H9 (cell line): Measurements from ENCODE around the gene HPCAL1. TPM values are rescaled to one million over a fixed set of nuclear protein-coding genes. Genes with fewer than 3 reads are reported as not detected.

Experiments
- DNase-seq: peaks from one replicate; pipeline ENCODE4 v3.0.0-alpha.2; 2017
- H2AFZ ChIP-seq: one replicate; pipeline ENCODE4 v1.6.1; 2013; ENCODE audit warnings: mild to moderate bottlenecking, low read length, control low read depth, moderate library complexity
- H2AK5ac ChIP-seq: 2 replicates; pipeline ENCODE4 v1.6.1; 2013; ENCODE audit warnings: low read length, control low read depth, mixed read lengths; ENCODE audit not compliant: insufficient read length
- H2BK120ac ChIP-seq: one replicate; pipeline ENCODE4 v1.6.1; 2013; ENCODE audit warnings: low read depth, mild to moderate bottlenecking, low read length, control low read depth, inconsistent platforms; ENCODE audit not compliant: poor library complexity, severe bottlenecking
- H2BK12ac ChIP-seq: 2 replicates; pipeline ENCODE4 v1.6.1; 2013; ENCODE audit warnings: low read length, control low read depth, mixed read lengths, low read depth; ENCODE audit not compliant: insufficient read length
- H2BK15ac ChIP-seq: 2 replicates; pipeline ENCODE4 v1.6.1; 2013; ENCODE audit warnings: low read depth, low read length, control low read depth
- H2BK20ac ChIP-seq: one replicate; pipeline ENCODE4 v1.6.1; 2013; ENCODE audit warnings: low read depth, mild to moderate bottlenecking, low read length, control low read depth, inconsistent platforms; ENCODE audit not compliant: poor library complexity, severe bottlenecking
- H2BK5ac ChIP-seq: 2 replicates; pipeline ENCODE4 v1.6.1; 2013; ENCODE audit warnings: low read length, control low read depth, mixed read lengths; ENCODE audit not compliant: insufficient read length
- H3K14ac ChIP-seq: 2 replicates; pipeline ENCODE4 v1.6.1; 2013; ENCODE audit warnings: low read length, control low read depth; ENCODE audit not compliant: insufficient read depth
- H3K18ac ChIP-seq: 2 replicates; pipeline ENCODE4 v1.6.1; 2013; ENCODE audit warnings: low read depth, mild to moderate bottlenecking, mixed read lengths, low read length, control low read depth; ENCODE audit not compliant: insufficient read length
- H3K23ac ChIP-seq: 2 replicates; pipeline ENCODE4 v1.6.1; 2013; ENCODE audit warnings: low read length, control low read depth, mixed read lengths, low read depth; ENCODE audit not compliant: insufficient read length
- H3K23me2 ChIP-seq: 2 replicates; pipeline ENCODE4 v1.6.1; 2013; ENCODE audit warnings: low read depth, mild to moderate bottlenecking, mixed read lengths, low read length, control low read depth; ENCODE audit not compliant: insufficient read length, poor library complexity, severe bottlenecking
- H3K27ac ChIP-seq: 2 replicates; pipeline ENCODE4 v1.5.1; 2013; ENCODE audit warnings: low read length, control low read depth, mixed read lengths, low read depth; ENCODE audit not compliant: insufficient read length
- H3K27me3 ChIP-seq: 2 replicates; pipeline ENCODE4 v1.6.1; 2013; ENCODE audit warnings: low read length, control low read depth, inconsistent platforms; ENCODE audit not compliant: insufficient read depth
- H3K4ac ChIP-seq: 2 replicates; pipeline ENCODE4 v1.6.1; 2013; ENCODE audit warnings: low read depth, mild to moderate bottlenecking, control low read depth, inconsistent platforms, low read length, moderate library complexity
- H3K4me1 ChIP-seq: 2 replicates; pipeline ENCODE4 v1.6.1; 2013; ENCODE audit warnings: low read length, control low read depth, inconsistent platforms; ENCODE audit not compliant: insufficient read depth
- H3K4me2 ChIP-seq: 2 replicates; pipeline ENCODE4 v1.6.1; 2013; ENCODE audit warnings: low read length, control low read depth, mixed read lengths; ENCODE audit not compliant: insufficient read length, insufficient read depth
- H3K56ac ChIP-seq: 2 replicates; pipeline ENCODE4 v1.6.1; 2013; ENCODE audit warnings: low read depth, mild to moderate bottlenecking, mixed read lengths, low read length, control low read depth; ENCODE audit not compliant: insufficient read length
- H3K79me1 ChIP-seq: 2 replicates; pipeline ENCODE4 v1.6.1; 2013; ENCODE audit warnings: low read depth, mild to moderate bottlenecking, moderate library complexity, low read length, control low read depth, inconsistent platforms; ENCODE audit not compliant: insufficient read depth, poor library complexity, severe bottlenecking
- H3K79me2 ChIP-seq: 2 replicates; pipeline ENCODE4 v1.6.1; 2013; ENCODE audit warnings: low read length, control low read depth, inconsistent platforms; ENCODE audit not compliant: insufficient read depth
- H3K9ac ChIP-seq: 2 replicates; pipeline ENCODE4 v1.6.1; 2013; ENCODE audit warnings: low read length, control low read depth, mixed read lengths; ENCODE audit not compliant: insufficient read length; ENCODE audit errors: extremely low read depth
- H3K9me3 ChIP-seq: one replicate; pipeline ENCODE4 v1.6.1; 2013; ENCODE audit warnings: low read depth, low read length, inconsistent platforms; ENCODE audit not compliant: control insufficient read depth
- H3T11ph ChIP-seq: one replicate; pipeline ENCODE4 v1.6.1; 2013; ENCODE audit warnings: mild to moderate bottlenecking, low read length, control low read depth, inconsistent platforms
- H4K20me1 ChIP-seq: one replicate; pipeline ENCODE4 v1.6.1; 2013; ENCODE audit not compliant: control insufficient read depth, insufficient read length, insufficient read depth
- H4K5ac ChIP-seq: 2 replicates; pipeline ENCODE4 v1.6.1; 2013; ENCODE audit warnings: low read depth, mild to moderate bottlenecking, mixed read lengths, low read length, control low read depth; ENCODE audit not compliant: insufficient read length
- H4K8ac ChIP-seq: replicated peaks from 2 replicates; pipeline ENCODE4 v1.6.1; 2013; ENCODE audit warnings: low read length, control low read depth, mixed read lengths, low read depth; ENCODE audit not compliant: insufficient read length
- H4K91ac ChIP-seq: 2 replicates; pipeline ENCODE4 v1.6.1; 2013; ENCODE audit warnings: low read depth, mild to moderate bottlenecking, moderate library complexity, mixed read lengths, low read length, control low read depth; ENCODE audit not compliant: insufficient read length
- H3K27ac Mint-ChIP-seq, 3 experiments: 2 replicates in 2 of 3; 3 replicates in 1 of 3; pipeline ENCODE4 v1.8.0; 2020 to 2021; ENCODE audit warnings: mixed read lengths in 3 of 3, mild to moderate bottlenecking in 1 of 3, moderate library complexity in 1 of 3
- H3K27me3 Mint-ChIP-seq: 2 replicates; pipeline ENCODE4 v1.8.0; 2021; ENCODE audit warnings: low read depth, mild to moderate bottlenecking, moderate library complexity, mixed read lengths
- H3K36me3 Mint-ChIP-seq, 3 experiments: 2 replicates in 2 of 3; 3 replicates in 1 of 3; pipeline ENCODE4 v1.8.0; 2020 to 2021; ENCODE audit warnings: low read depth in 3 of 3, mixed read lengths in 3 of 3; ENCODE audit not compliant: insufficient read depth in 1 of 3
- H3K4me1 Mint-ChIP-seq, 2 experiments: 2 replicates each; pipeline ENCODE4 v1.8.0; 2020; ENCODE audit warnings: mixed read lengths in 2 of 2
- H3K4me3 Mint-ChIP-seq, 2 experiments: 2 replicates in 1 of 2; 3 replicates in 1 of 2; pipeline ENCODE4 v1.8.0; 2020 to 2021; ENCODE audit warnings: mild to moderate bottlenecking in 2 of 2, mixed read lengths in 2 of 2, moderate library complexity in 1 of 2
- H3K9me3 Mint-ChIP-seq, 2 experiments: 2 replicates in 1 of 2; 3 replicates in 1 of 2; pipeline ENCODE4 v1.8.0; 2020; ENCODE audit warnings: mild to moderate bottlenecking in 2 of 2, mixed read lengths in 2 of 2, moderate library complexity in 1 of 2
- WGBS: extraction: QIAGEN DNeasy Blood & Tissue Kit; methylation state at CpG from one replicate; pipeline ENCODE4 v1.1.7; 2013; ENCODE audit warnings: missing lambda C conversion rate, low lambda C conversion rate, mixed read lengths; ENCODE audit not compliant: insufficient read length; ENCODE audit errors: extremely low coverage; 5-methylcytosine and 5-hydroxymethylcytosine counted together
- total RNA-seq: library from RNA; stranded (reverse); gene quantifications from 2 replicates; pipeline ENCODE4 v1.2.1, GENCODE V29; 2021
- TF ChIP-seq, protein P1 (sequence below): fragments of 200-600 bp; sonication (generic); conservative IDR thresholded peaks from 3 replicates; pipeline ENCODE4 v1.8.0; 2021; ENCODE audit warnings: antibody characterized with exemption, mild to moderate bottlenecking

Gene HPCAL1
- total RNA-seq, 1 experiment from 2014 or later: 4.7 TPM

DNA sequence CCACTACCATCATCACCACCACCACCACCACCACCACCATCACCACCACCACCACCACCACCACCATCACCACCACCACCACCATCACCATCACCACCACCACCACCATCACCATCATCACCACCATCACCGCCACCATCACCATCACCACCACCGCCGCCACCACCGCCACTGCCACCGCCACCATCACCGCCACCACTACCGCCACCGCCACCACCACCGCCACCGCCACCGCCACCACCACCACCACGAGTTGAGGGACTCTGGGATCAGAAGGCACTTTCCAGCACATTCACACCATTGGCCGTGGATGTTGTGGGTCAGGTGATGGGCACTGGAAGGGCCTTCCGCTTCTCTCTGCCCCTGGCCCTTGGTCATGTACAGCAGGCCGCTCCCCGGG lies 96.7 kb downstream of the HPCAL1 start:
- Histone ChIP-seq H3T11ph (no peak overlapping the region), H3K79me2 (no peaks in the 10 kb centered on the region), H3K23ac (no peak overlapping the region), H3K4me1 (no peaks in the 10 kb centered on the region), H2AFZ (no peak overlapping the region), H3K4ac (no peak overlapping the region), H4K8ac (no peak overlapping the region), H3K18ac (no peak overlapping the region), H2BK120ac (no peak overlapping the region), H2BK5ac (no peak overlapping the region), H3K79me1 (no peaks in the 10 kb centered on the region), H4K20me1 (no peaks in the 10 kb centered on the region), H2BK12ac (no peak overlapping the region), H3K23me2 (no peaks in the 10 kb centered on the region), H3K56ac (no peak overlapping the region), H2BK20ac (no peak overlapping the region), H2BK15ac (no peak overlapping the region), H4K91ac (no peak overlapping the region), H2AK5ac (no peak overlapping the region), H3K27me3 (no peaks in the 10 kb centered on the region), H3K9me3 (no peaks in the 10 kb centered on the region), H3K9ac (no peak overlapping the region), H3K14ac (no peak overlapping the region), H3K4me2 (no peak overlapping the region), H3K27ac (no peak overlapping the region), H4K5ac (no peak overlapping the region)
- no peak overlapping the region for H3K27ac Mint-ChIP-seq
- no peak overlapping the region for H3K4me3 Mint-ChIP-seq
- TF ChIP-seq, protein P1, sequence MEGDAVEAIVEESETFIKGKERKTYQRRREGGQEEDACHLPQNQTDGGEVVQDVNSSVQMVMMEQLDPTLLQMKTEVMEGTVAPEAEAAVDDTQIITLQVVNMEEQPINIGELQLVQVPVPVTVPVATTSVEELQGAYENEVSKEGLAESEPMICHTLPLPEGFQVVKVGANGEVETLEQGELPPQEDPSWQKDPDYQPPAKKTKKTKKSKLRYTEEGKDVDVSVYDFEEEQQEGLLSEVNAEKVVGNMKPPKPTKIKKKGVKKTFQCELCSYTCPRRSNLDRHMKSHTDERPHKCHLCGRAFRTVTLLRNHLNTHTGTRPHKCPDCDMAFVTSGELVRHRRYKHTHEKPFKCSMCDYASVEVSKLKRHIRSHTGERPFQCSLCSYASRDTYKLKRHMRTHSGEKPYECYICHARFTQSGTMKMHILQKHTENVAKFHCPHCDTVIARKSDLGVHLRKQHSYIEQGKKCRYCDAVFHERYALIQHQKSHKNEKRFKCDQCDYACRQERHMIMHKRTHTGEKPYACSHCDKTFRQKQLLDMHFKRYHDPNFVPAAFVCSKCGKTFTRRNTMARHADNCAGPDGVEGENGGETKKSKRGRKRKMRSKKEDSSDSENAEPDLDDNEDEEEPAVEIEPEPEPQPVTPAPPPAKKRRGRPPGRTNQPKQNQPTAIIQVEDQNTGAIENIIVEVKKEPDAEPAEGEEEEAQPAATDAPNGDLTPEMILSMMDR: no peak
- peaks cover 3 to 12% of the 10 kb centered on the region in 2 experiments for H3K9me3 Mint-ChIP-seq
- H3K4me1 Mint-ChIP-seq: peaks cover 9 to 14% of the 10 kb centered on the region in 2 experiments
- no peak for DNase-seq
- 80% methylated on average over 5 of the region's 16 CpGs for WGBS
- H3K27me3 Mint-ChIP-seq: peaks cover 2% of the 10 kb centered on the region
- peaks cover 0 to 12% (median 9%) of the 10 kb centered on the region in 3 experiments; a peak in 5 of 7 replicates for H3K36me3 Mint-ChIP-seq
